KMS-11 (cell line): ENCODE results near the gene TRIM29.

Experiments
- H2AFZ ChIP-seq: fragments of 200-600 bp; sonication (generic); 2 replicates; pipeline ENCODE4 v1.6.1; 2016; ENCODE audit warnings: antibody characterized with exemption, mixed run types, low read depth
- H3K27ac ChIP-seq: fragments of 200-600 bp; sonication (generic); 2 replicates; pipeline ENCODE4 v1.6.1; 2016; ENCODE audit warnings: mild to moderate bottlenecking, mixed run types
- H3K27me3 ChIP-seq: fragments of 200-600 bp; sonication (generic); 2 replicates; pipeline ENCODE4 v1.6.1; 2017; ENCODE audit warnings: mild to moderate bottlenecking, low read depth, mixed run types, moderate library complexity; ENCODE audit not compliant: insufficient read depth
- H3K36me3 ChIP-seq: fragments of 200-600 bp; sonication (generic); 2 replicates; pipeline ENCODE4 v1.6.1; 2017; ENCODE audit warnings: mild to moderate bottlenecking, mixed run types; ENCODE audit not compliant: insufficient read depth
- H3K4me1 ChIP-seq: fragments of 200-600 bp; sonication (generic); 2 replicates; pipeline ENCODE4 v1.6.1; 2016; ENCODE audit warnings: mild to moderate bottlenecking, low read depth, mixed run types; ENCODE audit not compliant: poor library complexity, severe bottlenecking
- H3K4me2 ChIP-seq: fragments of 200-600 bp; sonication (generic); 2 replicates; pipeline ENCODE4 v1.7.0; 2016; ENCODE audit warnings: mild to moderate bottlenecking, mixed run types
- H3K4me3 ChIP-seq: fragments of 200-600 bp; sonication (generic); IDR thresholded peaks from 2 replicates; pipeline ENCODE4 v1.6.1; 2017; ENCODE audit warnings: low read depth, low read length, mixed read lengths; ENCODE audit not compliant: insufficient read depth
- H3K79me2 ChIP-seq: fragments of 200-600 bp; sonication (generic); 2 replicates; pipeline ENCODE4 v1.6.1; 2016; ENCODE audit warnings: low read depth, mixed run types; ENCODE audit not compliant: insufficient read depth
- H3K9ac ChIP-seq: fragments of 200-600 bp; sonication (generic); 2 replicates; pipeline ENCODE4 v1.6.1; 2016; ENCODE audit warnings: mild to moderate bottlenecking, mixed run types
- H4K20me1 ChIP-seq: fragments of 200-600 bp; sonication (generic); 2 replicates; pipeline ENCODE4 v1.6.1; 2016; ENCODE audit warnings: mild to moderate bottlenecking, mixed run types; ENCODE audit not compliant: insufficient read depth
- TF ChIP-seq, protein P1 (sequence below): fragments of 200-600 bp; sonication (generic); conservative IDR thresholded peaks from 2 replicates; pipeline ENCODE4 v1.6.1; 2017; ENCODE audit warnings: low read depth, mild to moderate bottlenecking, antibody characterized with exemption, low read length, moderate library complexity, mixed read lengths

Gene TRIM29

GRCh38 chr11:120063686-120064340 lies 74.1 kb downstream of the TRIM29 start:
- TF ChIP-seq, protein P1, sequence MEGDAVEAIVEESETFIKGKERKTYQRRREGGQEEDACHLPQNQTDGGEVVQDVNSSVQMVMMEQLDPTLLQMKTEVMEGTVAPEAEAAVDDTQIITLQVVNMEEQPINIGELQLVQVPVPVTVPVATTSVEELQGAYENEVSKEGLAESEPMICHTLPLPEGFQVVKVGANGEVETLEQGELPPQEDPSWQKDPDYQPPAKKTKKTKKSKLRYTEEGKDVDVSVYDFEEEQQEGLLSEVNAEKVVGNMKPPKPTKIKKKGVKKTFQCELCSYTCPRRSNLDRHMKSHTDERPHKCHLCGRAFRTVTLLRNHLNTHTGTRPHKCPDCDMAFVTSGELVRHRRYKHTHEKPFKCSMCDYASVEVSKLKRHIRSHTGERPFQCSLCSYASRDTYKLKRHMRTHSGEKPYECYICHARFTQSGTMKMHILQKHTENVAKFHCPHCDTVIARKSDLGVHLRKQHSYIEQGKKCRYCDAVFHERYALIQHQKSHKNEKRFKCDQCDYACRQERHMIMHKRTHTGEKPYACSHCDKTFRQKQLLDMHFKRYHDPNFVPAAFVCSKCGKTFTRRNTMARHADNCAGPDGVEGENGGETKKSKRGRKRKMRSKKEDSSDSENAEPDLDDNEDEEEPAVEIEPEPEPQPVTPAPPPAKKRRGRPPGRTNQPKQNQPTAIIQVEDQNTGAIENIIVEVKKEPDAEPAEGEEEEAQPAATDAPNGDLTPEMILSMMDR: no peak
- H3K27me3 ChIP-seq: no peaks in the 10 kb centered on the region

GRCh38 chr11:120062561-120062930 lies 75.4 kb downstream of the TRIM29 start:
- no peaks in the 10 kb centered on the region for H3K27me3 ChIP-seq
- H3K4me1 ChIP-seq: no peaks in the 10 kb centered on the region
- H3K79me2 ChIP-seq: no peaks in the 10 kb centered on the region
- TF ChIP-seq, protein P1: no peak
- no peaks in the 10 kb centered on the region for H3K36me3 ChIP-seq
- no peak overlapping the region for H3K4me2 ChIP-seq
- no peak overlapping the region for H2AFZ ChIP-seq
- H3K27ac ChIP-seq: no peak overlapping the region
- H4K20me1 ChIP-seq: no peaks in the 10 kb centered on the region
- no peak overlapping the region for H3K9ac ChIP-seq
- H3K4me3 ChIP-seq: no peak overlapping the region

More at GRCh38 chr11:120063686-120064340, 74.1 kb downstream of the TRIM29 start:
- no peaks in the 10 kb centered on the region for H4K20me1 ChIP-seq
- H3K27ac ChIP-seq: no peak overlapping the region
- H3K36me3 ChIP-seq: no peaks in the 10 kb centered on the region
- no peak overlapping the region for H3K9ac ChIP-seq
- no peaks in the 10 kb centered on the region for H3K79me2 ChIP-seq
- no peak overlapping the region for H3K4me3 ChIP-seq
- H3K4me2 ChIP-seq: no peak overlapping the region
- no peak overlapping the region for H2AFZ ChIP-seq
- no peaks in the 10 kb centered on the region for H3K4me1 ChIP-seq

DNA sequence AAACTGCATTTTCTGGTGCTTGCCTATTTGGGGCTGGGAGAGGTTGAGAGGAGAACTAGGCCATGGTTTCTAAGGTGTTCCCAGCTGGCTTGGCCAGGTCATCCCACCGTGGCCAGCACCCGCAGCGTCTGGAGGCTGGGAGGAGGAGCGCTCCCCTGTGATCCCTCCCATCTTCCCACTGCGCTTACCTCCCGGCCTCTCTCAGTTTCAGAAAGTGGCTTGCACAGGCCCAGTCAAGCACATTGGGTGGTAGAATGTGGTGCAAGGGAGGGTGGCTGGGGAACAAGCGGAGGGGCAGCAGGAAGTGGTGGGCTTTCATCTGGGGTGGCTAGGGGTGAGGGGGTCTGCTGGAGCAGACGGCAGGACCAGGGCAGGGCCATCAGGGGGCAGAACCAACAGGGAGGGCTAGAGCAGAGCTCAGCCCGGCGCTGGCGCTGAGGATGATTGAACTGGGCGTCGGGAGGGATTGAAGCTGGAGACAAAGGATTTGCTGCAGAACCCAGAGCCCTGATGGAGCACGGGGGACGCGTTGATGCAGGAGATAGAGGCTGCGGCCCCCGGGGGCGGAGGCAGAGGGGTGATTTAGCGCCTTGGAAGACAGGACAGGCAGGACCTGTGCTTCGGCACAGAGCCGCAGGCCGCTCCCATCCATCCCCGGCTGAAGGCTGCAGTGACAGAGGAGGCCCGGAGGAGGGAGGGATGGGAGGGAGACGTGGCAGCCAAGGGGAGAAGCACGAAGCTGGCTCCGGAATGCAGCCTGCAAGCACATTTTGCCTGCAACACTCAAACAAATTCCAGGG lies 76.0 kb downstream of the TRIM29 start:
- TF ChIP-seq, protein P1: no peak
- no peak overlapping the region for H2AFZ ChIP-seq

More for the DNA sequence above, 76.0 kb downstream of the TRIM29 start:
- Histone ChIP-seq H3K4me1 (no peaks in the 10 kb centered on the region), H3K9ac (no peak overlapping the region), H3K4me3 (no peak overlapping the region), H3K36me3 (no peaks in the 10 kb centered on the region), H3K4me2 (no peak overlapping the region), H3K27me3 (no peaks in the 10 kb centered on the region), H3K27ac (no peak overlapping the region), H3K79me2 (no peaks in the 10 kb centered on the region), H4K20me1 (no peaks in the 10 kb centered on the region)
